Stimulated activated CD8-positive, alpha-beta memory T cell treated with anti-CD3 and anti-CD28 coated beads, Interleukin-15, amount 100 ng/mL, for 48 hours (primary cell): ENCODE data around the gene HMGCS2.
"Not testable (repeated sequence)": the region's sequence is repeated elsewhere in the genome, so short reads cannot be mapped to it uniquely, and the experiment has no call there.

Experiments used
- DNase-seq, 2 donors: peaks; one replicate each; pipeline ENCODE4 v3.0.0-alpha.2; 2020; ENCODE audit warnings: low read depth in 2 of 2

HMGCS2 gene

GRCh38 chr1:119790451-119791198 is 21.9 kb upstream of the HMGCS2 start:
- DNase-seq, result no peak

DNA sequence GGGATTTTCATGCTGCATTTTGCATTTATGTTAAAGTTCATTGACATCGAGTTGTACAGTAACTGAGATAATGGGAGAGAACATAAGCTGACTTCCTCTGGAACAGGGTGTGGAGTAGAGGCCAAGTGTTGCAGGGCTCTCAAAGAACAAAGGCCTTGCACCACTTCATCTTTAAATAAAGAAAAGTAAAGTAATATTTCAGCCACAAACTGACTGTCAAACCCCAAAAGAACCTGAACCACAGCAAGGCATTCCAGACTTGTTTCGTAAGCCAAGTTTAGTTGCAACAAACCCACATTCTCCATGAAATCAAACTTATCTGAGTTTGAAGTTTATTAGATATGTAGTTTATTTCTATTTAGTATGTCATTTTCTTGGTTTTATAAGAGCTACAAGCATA is 19.1 kb upstream of the HMGCS2 start:
- no peak for DNase-seq

DNA sequence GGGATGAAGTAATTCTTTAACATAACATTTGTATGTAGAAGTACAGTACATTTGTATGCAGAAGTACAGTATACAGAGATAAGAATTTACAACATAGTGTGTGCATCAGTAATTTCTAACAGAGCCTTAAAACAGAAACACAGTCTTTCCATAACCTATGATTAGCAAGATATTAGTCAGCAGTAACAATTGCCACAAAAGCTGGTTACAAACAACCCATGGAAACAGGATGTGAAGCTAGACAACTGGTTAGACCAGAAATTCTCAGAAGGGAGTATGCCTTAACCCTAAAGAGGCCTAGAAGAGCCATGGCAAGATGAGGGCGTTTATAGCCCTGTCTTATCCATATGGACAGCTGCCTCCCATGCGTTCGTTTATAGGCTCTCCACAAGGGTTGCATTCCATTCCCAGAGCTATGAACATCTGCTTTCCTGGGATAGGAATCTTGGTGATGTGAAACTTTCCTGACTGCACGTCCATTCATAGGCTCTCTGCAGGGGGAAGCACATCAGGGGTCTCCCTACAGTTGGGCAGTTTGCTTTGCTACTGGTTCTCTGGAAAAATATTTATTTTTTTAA is 17.9 kb upstream of the HMGCS2 start:
- DNase-seq, result not testable (repeated sequence)

DNA sequence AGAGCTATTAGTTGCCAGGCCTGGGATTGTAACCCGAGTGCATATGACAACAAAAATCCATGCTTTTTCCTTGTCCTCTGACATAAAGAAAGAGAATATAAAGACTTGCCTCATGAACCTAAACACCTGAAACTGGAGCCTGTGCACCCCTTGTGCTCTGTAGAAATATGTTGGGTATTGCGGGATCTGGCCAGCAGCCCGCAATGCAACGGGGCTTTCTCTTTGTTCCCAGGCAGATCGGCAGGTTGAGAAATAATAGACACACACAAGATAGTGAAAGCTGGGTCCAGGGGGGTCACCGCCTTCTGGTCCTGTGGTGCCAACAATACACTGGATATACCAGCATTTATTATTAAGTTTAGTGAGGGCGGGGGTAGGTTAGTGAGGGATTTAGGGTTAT is 17.3 kb upstream of the HMGCS2 start:
- not testable (repeated sequence) for DNase-seq

- DNase-seq, result no peak
Measured at GRCh38 chr1:119784191-119784781, 15.6 kb upstream of the HMGCS2 start.

- no peak for DNase-seq
Measured at GRCh38 chr1:119783354-119784185, 14.9 kb upstream of the HMGCS2 start.

DNA sequence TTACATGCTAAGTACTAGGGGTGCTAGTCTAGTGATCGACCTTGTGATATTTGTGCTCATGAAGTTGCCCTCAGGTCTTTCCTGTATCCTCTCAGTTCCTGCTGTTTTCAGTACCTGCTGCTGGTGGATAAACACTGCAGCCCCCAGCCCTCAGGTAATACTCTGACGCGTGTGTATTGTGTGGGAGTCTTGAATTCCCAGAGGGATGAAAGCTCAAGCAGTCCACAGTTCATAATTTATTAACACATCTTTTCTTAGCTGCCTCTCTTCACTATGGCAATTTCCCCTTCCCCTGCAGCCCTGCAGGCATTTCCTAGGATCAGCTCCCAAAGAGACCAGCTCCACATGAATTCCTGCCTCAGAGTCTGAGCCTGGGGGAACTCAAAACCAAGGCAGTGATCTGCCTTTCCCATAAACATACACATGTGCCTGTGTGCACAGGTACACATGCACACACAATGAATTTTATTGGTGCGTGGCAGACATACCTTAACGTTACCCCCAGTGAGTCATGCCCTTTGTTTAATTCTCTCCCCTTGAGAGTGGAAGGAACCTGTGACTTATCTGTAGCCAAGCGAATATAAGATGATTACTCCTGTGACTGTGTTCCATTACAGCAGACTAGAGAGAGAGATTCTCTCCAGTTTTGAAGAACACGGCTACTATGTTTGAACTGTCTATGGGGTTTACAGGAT is 14.1 kb upstream of the HMGCS2 start:
- DNase-seq, result no peak

- no peak for DNase-seq
Measured at GRCh38 chr1:119781434-119782210, 12.9 kb upstream of the HMGCS2 start.

DNA sequence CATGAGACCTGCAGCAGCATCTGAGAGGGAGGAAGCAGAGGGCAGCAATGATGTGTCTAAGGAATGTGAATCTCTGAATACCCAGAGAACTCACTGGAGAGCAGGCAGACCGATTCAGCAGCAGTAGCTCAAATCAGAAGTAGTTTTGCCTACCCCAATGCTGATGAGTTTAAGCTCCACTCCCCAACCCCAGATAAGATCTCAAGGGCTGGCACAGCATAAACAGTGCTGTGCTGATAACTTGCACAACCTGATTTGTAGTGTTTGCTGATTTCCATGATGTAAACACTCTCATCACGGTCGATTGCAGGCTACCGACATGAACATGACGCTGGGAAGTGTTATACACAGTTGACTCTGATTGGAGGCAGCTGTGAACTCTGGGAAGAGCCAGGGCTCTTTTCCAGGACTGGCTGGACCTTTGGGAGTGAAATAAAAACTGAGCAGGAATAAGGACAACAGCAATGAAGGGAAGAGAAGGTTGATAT is 11.2 kb upstream of the HMGCS2 start:
- no peak for DNase-seq

- DNase-seq, result no peak
Measured at GRCh38 chr1:119778886-119779560, 10.3 kb upstream of the HMGCS2 start.

DNA sequence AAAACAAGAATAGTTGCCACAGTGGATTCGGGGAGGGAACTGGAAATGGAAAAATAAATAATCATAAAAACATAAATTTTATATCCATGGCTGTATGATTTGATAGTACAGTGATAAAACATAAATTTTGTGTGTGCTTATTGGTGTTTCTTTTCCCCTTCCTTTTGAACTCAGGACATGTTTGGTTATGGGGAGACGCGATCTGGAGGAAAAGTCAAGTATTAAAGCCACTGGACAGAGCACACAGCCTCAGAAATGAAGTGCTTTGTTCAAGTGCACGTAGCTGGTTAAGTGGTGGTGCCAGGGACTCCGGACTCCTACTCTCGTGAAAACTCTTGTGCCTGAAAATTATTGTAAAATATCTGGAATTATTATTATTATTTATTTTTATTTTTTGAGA is 9.7 kb upstream of the HMGCS2 start:
- DNase-seq, result no peak

- DNase-seq, result no peak
Measured at GRCh38 chr1:119774746-119775490, 6.2 kb upstream of the HMGCS2 start.

GRCh38 chr1:119773711-119774241 is 5.1 kb upstream of the HMGCS2 start:
- no peak for DNase-seq

- no peak for DNase-seq
Measured at GRCh38 chr1:119772298-119772697, 3.6 kb upstream of the HMGCS2 start.

DNA sequence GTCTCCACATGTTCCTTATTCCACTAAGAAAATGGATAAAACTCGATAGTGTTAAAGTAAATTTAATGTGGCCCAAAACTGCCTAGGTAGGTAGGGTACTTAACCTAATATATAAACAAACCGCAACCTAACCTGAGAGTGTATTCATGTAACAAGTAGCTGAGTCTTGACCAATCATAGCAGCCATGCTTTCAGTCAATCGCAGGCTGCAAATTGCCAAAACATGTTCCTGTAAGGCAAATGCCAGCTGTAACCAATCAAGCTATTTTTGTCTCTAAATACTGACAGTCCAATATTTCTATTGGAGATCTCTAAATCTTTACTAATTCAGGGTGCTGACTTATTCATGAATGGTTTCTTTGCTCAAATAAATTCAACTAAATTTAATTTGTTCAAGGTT is 3.1 kb upstream of the HMGCS2 start:
- no peak for DNase-seq

DNA sequence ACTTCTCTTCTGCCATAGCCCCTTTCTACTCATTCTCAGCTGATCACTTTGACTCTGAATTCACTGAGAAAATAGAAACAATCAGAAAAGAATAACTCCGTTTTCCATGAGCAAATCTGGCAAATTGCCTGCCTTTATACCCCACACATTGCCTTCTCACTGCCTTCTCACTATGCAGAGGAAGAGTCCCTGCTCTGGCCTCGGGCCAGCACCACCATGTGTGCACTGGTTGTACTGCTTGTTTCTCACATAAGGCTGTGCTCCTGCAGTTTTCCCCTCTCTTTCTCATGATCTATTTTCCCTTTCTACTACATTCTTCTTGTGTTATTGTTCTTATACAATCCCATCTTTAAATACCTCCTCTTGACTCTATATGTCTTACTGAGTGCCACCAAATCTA is 2.3 kb upstream of the HMGCS2 start:
- DNase-seq, result no peak

GRCh38 chr1:119767486-119767885 is 1.2 kb downstream of the HMGCS2 start:
- no peak for DNase-seq

DNA sequence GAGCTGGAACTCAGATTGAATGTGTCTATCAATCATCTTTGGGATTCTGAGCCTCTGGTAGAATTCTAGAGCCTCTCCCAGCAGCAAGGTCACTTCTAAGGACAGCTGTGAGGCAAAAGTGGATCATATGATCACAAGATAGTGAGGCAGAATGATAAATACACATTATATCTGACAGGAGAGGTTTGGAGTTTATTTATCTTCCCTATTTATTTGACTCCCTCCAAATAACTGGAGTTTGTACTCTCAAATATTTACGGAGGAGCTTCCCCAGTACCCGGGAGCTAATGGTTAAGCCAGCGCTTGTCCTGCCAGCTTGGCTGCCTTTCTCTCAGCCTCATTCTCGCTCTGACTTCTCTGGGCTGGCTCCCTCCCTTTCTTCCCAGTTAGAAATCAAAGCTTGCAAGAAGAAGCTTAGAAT is 2.3 kb downstream of the HMGCS2 start:
- DNase-seq, result no peak

DNA sequence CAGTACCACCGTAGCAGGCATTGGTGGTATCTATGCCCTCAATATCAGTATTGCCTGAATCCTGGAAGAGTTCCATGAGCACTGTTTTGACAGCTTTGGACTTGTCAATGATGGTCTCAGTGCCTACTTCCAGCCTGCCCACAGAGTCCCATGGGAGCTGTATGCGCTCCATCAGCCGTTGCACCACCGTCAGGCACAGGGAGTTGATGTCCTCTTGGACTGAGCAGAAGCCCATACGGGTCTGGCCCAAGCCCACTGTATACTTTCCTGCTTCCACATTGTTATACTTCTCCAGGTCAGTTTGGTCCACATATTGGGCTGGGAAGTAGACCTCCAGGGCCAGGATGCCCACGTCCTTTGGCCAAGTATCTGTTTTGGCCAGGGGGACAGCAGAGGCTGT is 4.5 kb downstream of the HMGCS2 start:
- DNase-seq, result no peak
